HuH-7.5 (cell line): Measurements from ENCODE around the gene KMT5B.
A peak's percentile ranks its signal among the peaks of the same experiment; 100 is the strongest.

Source experiments
- DNase-seq: peaks from one replicate; pipeline ENCODE4 v3.0.0; 2011; ENCODE audit warnings: low spot score

KMT5B gene

GRCh38 chr11:68179847-68180246 lies 33.2 kb downstream of the KMT5B start:
- no peak for DNase-seq

- no peak for DNase-seq
Measured at GRCh38 chr11:68177877-68178276, 35.2 kb downstream of the KMT5B start.

- no peak for DNase-seq
Measured at GRCh38 chr11:68173926-68174325, 39.2 kb downstream of the KMT5B start.

GRCh38 chr11:68169442-68169841 lies 43.7 kb downstream of the KMT5B start:
- no peak for DNase-seq

GRCh38 chr11:68168694-68169093 lies 44.4 kb downstream of the KMT5B start:
- no peak for DNase-seq

GRCh38 chr11:68167474-68167873 lies 45.6 kb downstream of the KMT5B start:
- no peak for DNase-seq

GRCh38 chr11:68166969-68167368 lies 46.1 kb downstream of the KMT5B start:
- no peak for DNase-seq

- DNase-seq: no peak
Measured at GRCh38 chr11:68165601-68166000, 47.5 kb downstream of the KMT5B start.

- DNase-seq: no peak
Measured at GRCh38 chr11:68164437-68164836, 48.7 kb downstream of the KMT5B start.

GRCh38 chr11:68163691-68164090 lies 49.4 kb downstream of the KMT5B start:
- DNase-seq: no peak

- no peak for DNase-seq
Measured at GRCh38 chr11:68160100-68160695, 52.9 kb downstream of the KMT5B start.

- DNase-seq: no peak
Measured at GRCh38 chr11:68159665-68160064, 53.4 kb downstream of the KMT5B start.

GRCh38 chr11:68159161-68159560 lies 53.9 kb downstream of the KMT5B start:
- no peak for DNase-seq

- DNase-seq: no peak
Measured at GRCh38 chr11:68158580-68158979, 54.5 kb downstream of the KMT5B start.

- no peak for DNase-seq
Measured at GRCh38 chr11:68153742-68154141, 59.4 kb downstream of the KMT5B start.

- peak; percentile 63 for DNase-seq
Measured at GRCh38 chr11:68150037-68150436, 63.1 kb downstream of the KMT5B start.

- no peak for DNase-seq
Measured at GRCh38 chr11:68149417-68149816, 63.7 kb downstream of the KMT5B start.

GRCh38 chr11:68148879-68149278 lies 64.2 kb downstream of the KMT5B start:
- no peak for DNase-seq

- DNase-seq: no peak
Measured at GRCh38 chr11:68148071-68148805, 64.9 kb downstream of the KMT5B start.

GRCh38 chr11:68146704-68147474 lies 66.2 kb downstream of the KMT5B start:
- peak; percentile 100 for DNase-seq

- DNase-seq: no peak
Measured at GRCh38 chr11:68146010-68146540, 67.0 kb downstream of the KMT5B start.

GRCh38 chr11:68145120-68145866 lies 67.8 kb downstream of the KMT5B start:
- DNase-seq: peak; percentile 84
